OCI-LY7 (cell line): Measurements from ENCODE around the gene PIGS. TPM values are rescaled to one million over a fixed set of nuclear protein-coding genes. Genes with fewer than 3 reads are reported as not detected.

Source experiments
- BruUV-seq: library from RNA; stranded (reverse); fragments of 400-500 nt; replicated peaks from 2 replicates; lab custom pipeline; 2021; lab: Mats Ljungman, UMichigan
- CTCF ChIA-PET: fragments of 300-600 bp; sonication (Branson Sonifier 250); formaldehyde crosslinking; loops from one replicate; lab custom pipeline; 2022; ENCODE audit warnings: antibody characterized with exemption; ENCODE audit not compliant: unreplicated experiment; lab: Charles Lee
- POLR2A ChIA-PET: fragments of 300-600 bp; sonication (Branson Sonifier 250); formaldehyde crosslinking; loops from one replicate; lab custom pipeline; 2022; ENCODE audit warnings: antibody characterized with exemption; lab: Charles Lee
- DNase-seq: peaks from one replicate; pipeline ENCODE4 v3.0.0-alpha.2; 2015; ENCODE audit warnings: low spot score
- H2AFZ ChIP-seq: fragments of 200-600 bp; sonication (generic), shearing (Covaris generic); 2 replicates; pipeline ENCODE4 v1.6.1; 2014; ENCODE audit warnings: mild to moderate bottlenecking, antibody characterized with exemption, low read length, moderate library complexity
- H3K27ac ChIP-seq: fragments of 200-600 bp; sonication (generic); 2 replicates; pipeline ENCODE4 v1.5.1; 2014; ENCODE audit warnings: mixed run types, low read depth, mild to moderate bottlenecking, moderate library complexity, low read length, inconsistent platforms; ENCODE audit not compliant: poor library complexity, severe bottlenecking
- H3K36me3 ChIP-seq: fragments of 200-600 bp; sonication (generic); 2 replicates; pipeline ENCODE4 v1.6.1; 2014; ENCODE audit warnings: mild to moderate bottlenecking, antibody characterized with exemption, low read length, moderate library complexity, mixed read lengths; ENCODE audit not compliant: insufficient read depth
- H3K4me1 ChIP-seq: fragments of 200-600 bp; sonication (generic); 2 replicates; pipeline ENCODE4 v1.5.1; 2014; ENCODE audit warnings: mild to moderate bottlenecking, low read length; ENCODE audit not compliant: insufficient read depth, poor library complexity, severe bottlenecking
- H3K4me2 ChIP-seq: fragments of 200-600 bp; sonication (generic); 2 replicates; pipeline ENCODE4 v1.6.1; 2014; ENCODE audit warnings: mild to moderate bottlenecking, low read length
- H3K4me3 ChIP-seq: fragments of 200-600 bp; sonication (generic); 2 replicates; pipeline ENCODE4 v1.5.1; 2014; ENCODE audit warnings: mild to moderate bottlenecking, low read depth, low read length; ENCODE audit not compliant: poor library complexity, severe bottlenecking
- H3K79me2 ChIP-seq: fragments of 200-600 bp; sonication (generic); 2 replicates; pipeline ENCODE4 v1.6.1; 2016; ENCODE audit warnings: low read depth, mild to moderate bottlenecking, low read length, moderate library complexity, mixed read lengths; ENCODE audit not compliant: insufficient read depth
- H3K9me2 ChIP-seq: fragments of 200-600 bp; sonication (generic); 2 replicates; pipeline ENCODE4 v1.6.1; 2016; ENCODE audit warnings: mild to moderate bottlenecking, low read length, mixed read lengths; ENCODE audit not compliant: insufficient read depth
- H3K9me3 ChIP-seq: fragments of 200-600 bp; sonication (generic); 2 replicates; pipeline ENCODE4 v1.6.1; 2014; ENCODE audit warnings: mild to moderate bottlenecking, mixed run types, low read length, mixed read lengths
- H4K20me1 ChIP-seq: fragments of 200-600 bp; sonication (generic); 2 replicates; pipeline ENCODE4 v1.6.1; 2014; ENCODE audit warnings: mild to moderate bottlenecking, antibody characterized with exemption, low read length, moderate library complexity, mixed read lengths; ENCODE audit not compliant: insufficient read depth
- CTCF ChIP-seq: fragments of 200-600 bp; sonication (generic); conservative IDR thresholded peaks from 2 replicates; pipeline ENCODE4 v1.5.1; 2014; ENCODE audit warnings: mild to moderate bottlenecking, antibody characterized with exemption, low read length, moderate library complexity, mixed read lengths
- EZH2phosphoT487 ChIP-seq: fragments of 200-600 bp; sonication (generic); IDR thresholded peaks from 2 replicates; pipeline ENCODE4 v1.6.1; 2018; ENCODE audit warnings: low read depth, borderline replicate concordance, mild to moderate bottlenecking, mixed run types, antibody characterized with exemption, low read length, moderate library complexity, mixed read lengths
- intact Hi-C: fragments of 100-400 bp; cut with micrococcal nuclease; formaldehyde crosslinking; loops from one replicate; pipeline ENCODE4 v1.10.0; 2022; ENCODE audit not compliant: unreplicated experiment
- total RNA-seq, 2 experiments: library from RNA; depleted of rRNA in 1 of 2; stranded (reverse); fragments of >200 nt in 1 of 2; shearing (Covaris generic) in 1 of 2; gene quantifications; 2 replicates each; pipeline ENCODE4 v1.2.3, GENCODE V29; 2014 to 2022

Gene PIGS
- total RNA-seq, 2 experiments from 2014 or later: 13.9 to 34.0 TPM

- no peaks in the 10 kb centered on the region for H3K9me3 ChIP-seq
- intact Hi-C loops: no loop called here
- peaks cover 5% of the 10 kb centered on the region for H4K20me1 ChIP-seq
- no peak for TF ChIP-seq EZH2phosphoT487
- TF ChIP-seq CTCF: no peak
- CTCF ChIA-PET: no interaction called here
- DNase-seq: no peak
- BruUV-seq: no TSS peak
- no peak overlapping the region for H3K27ac ChIP-seq
- no peak overlapping the region for H3K4me2 ChIP-seq
- no peak overlapping the region for H2AFZ ChIP-seq
- no peaks in the 10 kb centered on the region for H3K9me2 ChIP-seq
- POLR2A ChIA-PET: no interaction called here
- H3K4me1 ChIP-seq: peaks cover 19% of the 10 kb centered on the region
- H3K79me2 ChIP-seq: peaks cover 5% of the 10 kb centered on the region; the same call in 1 of the 2 replicates
- H3K4me3 ChIP-seq: no peak overlapping the region
- H3K36me3 ChIP-seq: peaks cover 31% of the 10 kb centered on the region
Measured at GRCh38 chr17:28563475-28563874, 7.8 kb downstream of the PIGS start.

- no peak for TF ChIP-seq CTCF
- TF ChIP-seq EZH2phosphoT487: no peak
- H3K9me2 ChIP-seq: no peaks in the 10 kb centered on the region
- no TSS peak for BruUV-seq
- H3K9me3 ChIP-seq: no peaks in the 10 kb centered on the region
- ChIA-PET CTCF (no interaction called here), POLR2A (no interaction called here)
- no peak overlapping the region for H3K4me3 ChIP-seq
- no peaks in the 10 kb centered on the region for H4K20me1 ChIP-seq
- intact Hi-C loops: no loop called here
- H3K4me2 ChIP-seq: no peak overlapping the region
- peaks cover 15% of the 10 kb centered on the region for H3K4me1 ChIP-seq
- H3K27ac ChIP-seq: no peak overlapping the region
- peaks cover 47% of the 10 kb centered on the region; the same call in 1 of the 2 replicates for H3K36me3 ChIP-seq
- no peaks in the 10 kb centered on the region for H3K79me2 ChIP-seq
- no peak for DNase-seq
- H2AFZ ChIP-seq: no peak overlapping the region
Measured at GRCh38 chr17:28555022-28555421, 16.3 kb downstream of the PIGS start.

DNA sequence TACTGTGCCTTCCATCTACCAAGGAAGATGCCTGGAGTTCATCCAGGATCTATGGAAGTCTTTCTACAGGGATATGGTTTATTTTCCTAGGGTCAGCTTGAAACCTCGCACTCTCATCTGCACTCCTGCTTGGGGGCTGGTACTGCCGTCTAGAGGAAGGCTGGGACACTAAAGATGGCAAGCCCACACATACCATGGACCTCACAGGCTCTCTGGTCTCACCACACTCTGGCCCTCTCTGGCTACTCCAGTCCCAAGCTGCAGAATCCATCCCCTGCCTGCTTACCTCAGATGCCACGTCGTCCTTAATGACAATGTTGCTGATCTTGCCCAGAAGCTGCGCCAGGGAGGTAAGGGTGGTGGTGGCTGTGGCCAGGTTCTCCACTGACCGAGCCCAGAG lies 16.8 kb downstream of the PIGS start:
- Histone ChIP-seq H2AFZ (no peak overlapping the region), H3K4me3 (no peak overlapping the region), H3K9me3 (no peaks in the 10 kb centered on the region), H4K20me1 (no peaks in the 10 kb centered on the region), H3K79me2 (no peaks in the 10 kb centered on the region), H3K4me2 (no peak overlapping the region), H3K4me1 (peaks cover 20% of the 10 kb centered on the region), H3K27ac (no peak overlapping the region), H3K36me3 (peaks cover 43% of the 10 kb centered on the region; the same call in 1 of the 2 replicates), H3K9me2 (no peaks in the 10 kb centered on the region)
- no TSS peak for BruUV-seq
- CTCF ChIA-PET: no interaction called here
- no peak for DNase-seq
- TF ChIP-seq CTCF (no peak), EZH2phosphoT487 (no peak)
- intact Hi-C loops: loop anchor here (5.0 kb wide), 1 partner anchor 58 kb away; the partner anchor contains the start of gene RSKR
- POLR2A ChIA-PET: no interaction called here
